ENCODE data around the gene LPP.

The LPP gene

GRCh38 chr3:188647237-188647636 lies 493.3 kb downstream of the LPP start:
- ChIA-PET POLR2A (no interaction called here), CTCF (interaction anchor here (0.7 kb wide), 1 partner anchor 1677 kb away, joined by 4 read pairs; no protein-coding TSS in a partner anchor)
- no peak for DNase-seq (ENCODE audit: extremely low spot score)
- no peak for TF ChIP-seq L3MBTL2 (conservative IDR thresholded peaks at IDR 0.05)
- TF ChIP-seq ARNT (IDR thresholded peaks at IDR 0.05), result no peak
- no peak for TF ChIP-seq SP1 (IDR thresholded peaks at IDR 0.05)
- no peak for TF ChIP-seq LEF1 (IDR thresholded peaks at IDR 0.05; ENCODE audit: borderline replicate concordance)

DNA sequence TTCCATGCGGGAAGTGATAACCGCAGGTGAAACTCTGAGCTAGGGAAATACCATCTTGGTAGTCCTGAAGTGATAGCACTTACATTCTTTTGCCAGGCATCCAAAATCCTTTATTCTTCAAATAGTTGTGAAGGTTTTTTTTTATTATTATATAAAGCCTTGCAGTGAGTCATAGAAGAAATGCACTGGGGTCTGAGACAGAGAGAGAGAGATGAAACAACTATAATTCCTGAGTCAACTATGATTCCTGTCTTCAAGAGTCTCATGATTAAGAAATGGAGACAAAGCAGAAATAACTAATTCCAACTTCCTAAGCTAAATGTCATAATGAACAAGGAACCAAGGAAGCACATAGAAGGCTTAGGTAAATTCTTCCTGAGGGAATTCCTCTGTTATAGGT lies 495.6 kb downstream of the LPP start:
- TF ChIP-seq ZNF384 (IDR thresholded peaks at IDR 0.05) (no peak), FOXM1 (IDR thresholded peaks at IDR 0.05; ENCODE audit: borderline replicate concordance) (no peak), FOXK2 (IDR thresholded peaks at IDR 0.05) (no peak), NFRKB (IDR thresholded peaks at IDR 0.05) (no peak), SUZ12 (IDR thresholded peaks at IDR 0.05) (no peak), ARNT (IDR thresholded peaks at IDR 0.05) (no peak), BHLHE40 (IDR thresholded peaks at IDR 0.05; ENCODE audit: borderline replicate concordance) (no peak), L3MBTL2 (conservative IDR thresholded peaks at IDR 0.05) (no peak), TARDBP (IDR thresholded peaks at IDR 0.05) (no peak), ELF4 (IDR thresholded peaks at IDR 0.05) (no peak), SP1 (IDR thresholded peaks at IDR 0.05) (no peak), FOXA1 (IDR thresholded peaks at IDR 0.05) (no peak), LEF1 (IDR thresholded peaks at IDR 0.05; ENCODE audit: borderline replicate concordance) (no peak), HDGF (IDR thresholded peaks at IDR 0.05; ENCODE audit: borderline replicate concordance) (no peak), CTBP1 (IDR thresholded peaks at IDR 0.05; ENCODE audit: borderline replicate concordance) (no peak)
- TF ChIP-seq, protein P1, sequence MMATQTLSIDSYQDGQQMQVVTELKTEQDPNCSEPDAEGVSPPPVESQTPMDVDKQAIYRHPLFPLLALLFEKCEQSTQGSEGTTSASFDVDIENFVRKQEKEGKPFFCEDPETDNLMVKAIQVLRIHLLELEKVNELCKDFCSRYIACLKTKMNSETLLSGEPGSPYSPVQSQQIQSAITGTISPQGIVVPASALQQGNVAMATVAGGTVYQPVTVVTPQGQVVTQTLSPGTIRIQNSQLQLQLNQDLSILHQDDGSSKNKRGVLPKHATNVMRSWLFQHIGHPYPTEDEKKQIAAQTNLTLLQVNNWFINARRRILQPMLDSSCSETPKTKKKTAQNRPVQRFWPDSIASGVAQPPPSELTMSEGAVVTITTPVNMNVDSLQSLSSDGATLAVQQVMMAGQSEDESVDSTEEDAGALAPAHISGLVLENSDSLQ (IDR thresholded peaks at IDR 0.05), result no peak
- no peak for DNase-seq (ENCODE audit: extremely low spot score)
- POLR2A ChIA-PET, result no interaction called here
- CTCF ChIA-PET, result no interaction called here

GRCh38 chr3:188656196-188656982 lies 502.4 kb downstream of the LPP start:
- DNase-seq (ENCODE audit: extremely low spot score), result no peak
- ChIA-PET POLR2A (no interaction called here), CTCF (no interaction called here)
- TF ChIP-seq BHLHE40 (IDR thresholded peaks at IDR 0.05; ENCODE audit: borderline replicate concordance) (no peak), ARNT (IDR thresholded peaks at IDR 0.05) (no peak), SUZ12 (IDR thresholded peaks at IDR 0.05) (no peak), LEF1 (IDR thresholded peaks at IDR 0.05; ENCODE audit: borderline replicate concordance) (no peak), FOXA1 (IDR thresholded peaks at IDR 0.05) (no peak), TARDBP (IDR thresholded peaks at IDR 0.05) (no peak), FOXM1 (IDR thresholded peaks at IDR 0.05; ENCODE audit: borderline replicate concordance) (no peak), NFRKB (IDR thresholded peaks at IDR 0.05) (no peak), L3MBTL2 (conservative IDR thresholded peaks at IDR 0.05) (no peak), CTBP1 (IDR thresholded peaks at IDR 0.05; ENCODE audit: borderline replicate concordance) (no peak), SP1 (IDR thresholded peaks at IDR 0.05) (no peak), ZNF384 (IDR thresholded peaks at IDR 0.05) (no peak), FOXK2 (IDR thresholded peaks at IDR 0.05) (no peak), HDGF (IDR thresholded peaks at IDR 0.05; ENCODE audit: borderline replicate concordance) (no peak)
- TF ChIP-seq, protein P1 (IDR thresholded peaks at IDR 0.05), result no peak

DNA sequence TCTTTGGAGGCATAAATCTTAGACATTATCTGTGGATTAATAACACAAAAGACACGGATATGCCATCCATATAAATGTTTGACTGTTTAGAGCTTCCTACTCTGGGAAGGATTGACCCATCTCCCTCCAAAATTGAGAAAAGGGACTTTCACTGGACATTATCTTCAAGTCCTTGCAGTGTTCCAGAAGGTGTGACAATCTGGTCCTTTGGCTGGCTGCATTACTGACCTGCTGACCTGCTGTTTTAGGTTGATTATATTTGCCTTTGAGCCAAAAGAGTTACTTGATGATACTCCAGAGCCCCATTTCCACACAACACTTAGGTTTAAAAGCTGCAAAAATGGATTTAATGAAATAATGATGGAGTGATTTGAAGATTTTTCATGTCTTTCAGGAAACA lies 504.6 kb downstream of the LPP start:
- TF ChIP-seq ELF4 (IDR thresholded peaks at IDR 0.05), result no peak
- TF ChIP-seq BHLHE40 (IDR thresholded peaks at IDR 0.05; ENCODE audit: borderline replicate concordance), result no peak
- no peak for TF ChIP-seq ZNF384 (IDR thresholded peaks at IDR 0.05)
- TF ChIP-seq L3MBTL2 (conservative IDR thresholded peaks at IDR 0.05), result no peak
- TF ChIP-seq CTBP1 (IDR thresholded peaks at IDR 0.05; ENCODE audit: borderline replicate concordance), result no peak
- TF ChIP-seq FOXM1 (IDR thresholded peaks at IDR 0.05; ENCODE audit: borderline replicate concordance), result no peak
- no peak for TF ChIP-seq TARDBP (IDR thresholded peaks at IDR 0.05)
- no peak for TF ChIP-seq FOXK2 (IDR thresholded peaks at IDR 0.05)
- TF ChIP-seq, protein P1 (IDR thresholded peaks at IDR 0.05), result no peak
- TF ChIP-seq SUZ12 (IDR thresholded peaks at IDR 0.05), result no peak
- no peak for TF ChIP-seq LEF1 (IDR thresholded peaks at IDR 0.05; ENCODE audit: borderline replicate concordance)
- no peak for TF ChIP-seq NFRKB (IDR thresholded peaks at IDR 0.05)
- CTCF ChIA-PET, result no interaction called here
- DNase-seq (ENCODE audit: extremely low spot score), result no peak
- POLR2A ChIA-PET, result no interaction called here

DNA sequence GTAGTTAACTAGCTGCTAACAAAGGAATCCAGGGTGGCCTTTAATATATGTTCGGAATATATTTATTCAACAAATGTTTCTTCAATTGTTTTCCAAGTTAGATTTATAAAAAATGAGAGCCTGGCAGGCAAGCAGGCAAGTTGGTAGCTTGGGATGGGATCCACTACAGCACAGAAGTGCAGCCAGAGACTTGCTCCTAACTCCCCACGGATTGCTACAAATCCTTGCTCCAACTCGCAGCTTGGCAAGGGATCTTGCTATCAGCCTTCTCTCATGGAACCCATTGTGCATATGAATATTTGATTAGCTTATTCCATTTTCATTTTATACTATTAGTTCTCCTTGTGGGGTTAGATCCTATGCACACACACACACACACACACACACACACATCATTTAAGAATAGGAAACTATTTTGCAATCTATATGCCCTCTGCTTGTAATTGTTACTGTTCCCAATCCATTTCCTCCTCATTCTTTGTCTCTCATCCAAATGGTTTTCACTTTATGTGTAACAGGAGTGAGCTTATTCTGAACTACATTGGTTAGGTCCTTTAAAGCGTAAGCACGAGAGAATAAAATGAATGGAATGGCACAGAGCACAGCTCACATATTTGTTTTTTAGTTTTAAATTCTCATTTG lies 505.6 kb downstream of the LPP start:
- no peak for DNase-seq (ENCODE audit: extremely low spot score)
- ChIA-PET POLR2A (no interaction called here), CTCF (no interaction called here)
- no peak for TF ChIP-seq LEF1 (IDR thresholded peaks at IDR 0.05; ENCODE audit: borderline replicate concordance)
- TF ChIP-seq FOXA1 (IDR thresholded peaks at IDR 0.05), result no peak
- no peak for TF ChIP-seq FOXK2 (IDR thresholded peaks at IDR 0.05)
- TF ChIP-seq NFRKB (IDR thresholded peaks at IDR 0.05), result no peak
- TF ChIP-seq ZNF384 (IDR thresholded peaks at IDR 0.05), result no peak
- no peak for TF ChIP-seq HDGF (IDR thresholded peaks at IDR 0.05; ENCODE audit: borderline replicate concordance)
- no peak for TF ChIP-seq ELF4 (IDR thresholded peaks at IDR 0.05)
- TF ChIP-seq ARNT (IDR thresholded peaks at IDR 0.05), result no peak
- TF ChIP-seq TARDBP (IDR thresholded peaks at IDR 0.05), result no peak
- no peak for TF ChIP-seq SP1 (IDR thresholded peaks at IDR 0.05)
- TF ChIP-seq BHLHE40 (IDR thresholded peaks at IDR 0.05; ENCODE audit: borderline replicate concordance), result no peak
- no peak for TF ChIP-seq SUZ12 (IDR thresholded peaks at IDR 0.05)
- no peak for TF ChIP-seq L3MBTL2 (conservative IDR thresholded peaks at IDR 0.05)
- TF ChIP-seq, protein P1 (IDR thresholded peaks at IDR 0.05), result no peak
- TF ChIP-seq CTBP1 (IDR thresholded peaks at IDR 0.05; ENCODE audit: borderline replicate concordance), result no peak
